ENCODE results near the gene CCDC92B.

DNA sequence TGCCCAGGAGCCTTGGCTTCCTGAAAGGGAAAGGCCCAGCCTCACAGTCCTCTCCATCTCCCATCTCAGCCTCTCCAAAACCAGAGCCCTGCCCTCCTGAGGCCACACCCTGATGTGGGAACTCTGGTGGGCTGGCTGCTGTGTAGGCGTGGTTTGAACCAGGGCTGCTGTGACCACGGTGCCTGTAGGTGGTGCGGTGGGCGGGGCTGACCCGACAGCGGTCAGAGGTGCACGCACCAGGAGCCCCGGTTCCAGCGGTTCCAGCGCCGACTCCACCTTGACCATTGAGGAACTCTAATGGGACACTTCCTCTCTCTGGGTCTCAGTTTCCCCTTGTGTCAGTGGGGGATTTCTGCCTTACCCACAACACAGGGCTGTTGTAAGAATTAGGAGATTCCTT is 49.2 kb upstream of the CCDC92B start:
- TF ChIP-seq, protein P1, sequence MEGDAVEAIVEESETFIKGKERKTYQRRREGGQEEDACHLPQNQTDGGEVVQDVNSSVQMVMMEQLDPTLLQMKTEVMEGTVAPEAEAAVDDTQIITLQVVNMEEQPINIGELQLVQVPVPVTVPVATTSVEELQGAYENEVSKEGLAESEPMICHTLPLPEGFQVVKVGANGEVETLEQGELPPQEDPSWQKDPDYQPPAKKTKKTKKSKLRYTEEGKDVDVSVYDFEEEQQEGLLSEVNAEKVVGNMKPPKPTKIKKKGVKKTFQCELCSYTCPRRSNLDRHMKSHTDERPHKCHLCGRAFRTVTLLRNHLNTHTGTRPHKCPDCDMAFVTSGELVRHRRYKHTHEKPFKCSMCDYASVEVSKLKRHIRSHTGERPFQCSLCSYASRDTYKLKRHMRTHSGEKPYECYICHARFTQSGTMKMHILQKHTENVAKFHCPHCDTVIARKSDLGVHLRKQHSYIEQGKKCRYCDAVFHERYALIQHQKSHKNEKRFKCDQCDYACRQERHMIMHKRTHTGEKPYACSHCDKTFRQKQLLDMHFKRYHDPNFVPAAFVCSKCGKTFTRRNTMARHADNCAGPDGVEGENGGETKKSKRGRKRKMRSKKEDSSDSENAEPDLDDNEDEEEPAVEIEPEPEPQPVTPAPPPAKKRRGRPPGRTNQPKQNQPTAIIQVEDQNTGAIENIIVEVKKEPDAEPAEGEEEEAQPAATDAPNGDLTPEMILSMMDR (IDR thresholded peaks at IDR 0.05) = no peak
- no peak for TF ChIP-seq POLR2A (IDR thresholded peaks at IDR 0.05)

All from esophagus squamous epithelium (tissue), 4 donors.